CD4-positive, alpha-beta T cell (primary cell): ENCODE results near the gene INAVA. TPM values are rescaled to one million over a fixed set of nuclear protein-coding genes. Genes with fewer than 3 reads are reported as not detected.

Source experiments
- ATAC-seq: fragments of 200-7000 bp; cut with Tn5 transposase; one replicate; pipeline ENCODE4 v1.10.0; 2022; ENCODE audit warnings: mild to moderate bottlenecking; ENCODE audit not compliant: poor library complexity
- CTCF ChIA-PET: fragments of 350-600 bp; sonication (Branson Sonifier 250); formaldehyde crosslinking; loops from one replicate; lab custom pipeline; 2021; ENCODE audit warnings: antibody characterized with exemption, inconsistent platforms; lab: Charles Lee
- POLR2A ChIA-PET: fragments of 350-600 bp; sonication (Branson Sonifier 250); formaldehyde crosslinking; loops from one replicate; lab custom pipeline; 2021; ENCODE audit warnings: antibody characterized with exemption, inconsistent platforms; lab: Charles Lee
- DNase-seq, 14 experiments: peaks; one replicate each; pipeline ENCODE4 v3.0.0-alpha.2; 2013 to 2020; ENCODE audit warnings: mixed read lengths in 2 of 14
- H3K27ac ChIP-seq, 2 donors: one replicate each; pipeline versions ENCODE4 v1.5.1 to v1.7.0; 2013; ENCODE audit warnings: low read length in 2 of 2, low read depth in 1 of 2, mild to moderate bottlenecking in 1 of 2
- H3K27me3 ChIP-seq, 2 experiments: 1 replicate in 1 of 2; 2 replicates in 1 of 2; pipeline versions ENCODE4 v1.6.1 to v1.7.0; 2013; ENCODE audit warnings: low read length in 2 of 2, control low read depth in 1 of 2, mild to moderate bottlenecking in 1 of 2, moderate library complexity in 1 of 2; ENCODE audit not compliant: insufficient read depth in 2 of 2, control insufficient read depth in 1 of 2
- H3K36me3 ChIP-seq: one replicate; pipeline ENCODE4 v1.6.1; 2013; ENCODE audit warnings: low read length, control low read depth; ENCODE audit not compliant: insufficient read depth
- H3K4me1 ChIP-seq: one replicate; pipeline ENCODE4 v1.6.1; 2013; ENCODE audit warnings: low read length, control low read depth; ENCODE audit not compliant: insufficient read depth
- H3K4me3 ChIP-seq: one replicate; pipeline ENCODE4 v1.5.1; 2013; ENCODE audit warnings: mild to moderate bottlenecking, low read length, moderate library complexity
- H3K9me3 ChIP-seq, 2 experiments: 1 replicate in 1 of 2; 2 replicates in 1 of 2; pipeline versions ENCODE4 v1.6.1 to v1.7.0; 2013; ENCODE audit warnings: low read length in 2 of 2, mild to moderate bottlenecking in 2 of 2, control low read depth in 1 of 2, moderate library complexity in 1 of 2; ENCODE audit not compliant: control insufficient read depth in 1 of 2, insufficient read depth in 1 of 2
- H3K27ac Mint-ChIP-seq: one replicate; pipeline ENCODE4 v1.8.0; 2020; ENCODE audit warnings: mixed read lengths
- H3K27me3 Mint-ChIP-seq: one replicate; pipeline ENCODE4 v1.8.0; 2021; ENCODE audit warnings: mixed read lengths
- H3K36me3 Mint-ChIP-seq: one replicate; pipeline ENCODE4 v1.8.0; 2021; ENCODE audit warnings: low read depth, mixed read lengths
- H3K4me1 Mint-ChIP-seq: one replicate; pipeline ENCODE4 v1.8.0; 2021; ENCODE audit warnings: low read depth, mixed read lengths
- H3K4me3 Mint-ChIP-seq: one replicate; pipeline ENCODE4 v1.8.0; 2020; ENCODE audit warnings: mild to moderate bottlenecking, mixed read lengths
- H3K9me3 Mint-ChIP-seq: one replicate; pipeline ENCODE4 v1.8.0; 2020; ENCODE audit warnings: mixed read lengths
- intact Hi-C, 2 experiments: fragments of 100-400 bp; cut with DNase I in 1 of 2; cut with micrococcal nuclease in 1 of 2; formaldehyde crosslinking; loops; one replicate each; pipeline versions ENCODE4 v1.15.1 to v1.9.0; 2023 to 2025; cut with DNase I, micrococcal nuclease
- total RNA-seq, 174 experiments: library from RNA in 2 of 174; stranded (reverse) in 2 of 174; gene quantifications; one replicate each; pipeline ENCODE4 v1.2.3 and lab custom pipeline; 2021 to 2026
- TF ChIP-seq, protein P1 (sequence below): fragments of 200-600 bp; IDR thresholded peaks from one replicate; pipeline ENCODE4 v1.8.0; 2022; ENCODE audit warnings: antibody characterized with exemption, mild to moderate bottlenecking

INAVA gene
- total RNA-seq, 2 experiments from 2014 or later = 0.22 TPM; not detected in 1

GRCh38 chr1:200886594-200886993, 8.1 kb upstream of the INAVA start:
- POLR2A ChIA-PET = no interaction called here
- Mint-ChIP-seq H3K27me3 (peaks cover 3% of the 10 kb centered on the region), H3K9me3 (no peaks in the 10 kb centered on the region), H3K4me1 (peaks cover 50% of the 10 kb centered on the region), H3K36me3 (no peaks in the 10 kb centered on the region), H3K27ac (peak overlapping the region; percentile 72), H3K4me3 (no peak overlapping the region)
- H3K9me3 ChIP-seq = no peaks in the 10 kb centered on the region
- peaks cover 66% of the 10 kb centered on the region for H3K4me1 ChIP-seq
- ATAC-seq (no peak), DNase-seq (no peak)
- CTCF ChIA-PET = no interaction called here
- no peaks in the 10 kb centered on the region for H3K36me3 ChIP-seq
- H3K4me3 ChIP-seq = peak overlapping the region; percentile 52
- peak overlapping the region in 1 of 2 donors; percentile 20 for H3K27ac ChIP-seq
- TF ChIP-seq, protein P1, sequence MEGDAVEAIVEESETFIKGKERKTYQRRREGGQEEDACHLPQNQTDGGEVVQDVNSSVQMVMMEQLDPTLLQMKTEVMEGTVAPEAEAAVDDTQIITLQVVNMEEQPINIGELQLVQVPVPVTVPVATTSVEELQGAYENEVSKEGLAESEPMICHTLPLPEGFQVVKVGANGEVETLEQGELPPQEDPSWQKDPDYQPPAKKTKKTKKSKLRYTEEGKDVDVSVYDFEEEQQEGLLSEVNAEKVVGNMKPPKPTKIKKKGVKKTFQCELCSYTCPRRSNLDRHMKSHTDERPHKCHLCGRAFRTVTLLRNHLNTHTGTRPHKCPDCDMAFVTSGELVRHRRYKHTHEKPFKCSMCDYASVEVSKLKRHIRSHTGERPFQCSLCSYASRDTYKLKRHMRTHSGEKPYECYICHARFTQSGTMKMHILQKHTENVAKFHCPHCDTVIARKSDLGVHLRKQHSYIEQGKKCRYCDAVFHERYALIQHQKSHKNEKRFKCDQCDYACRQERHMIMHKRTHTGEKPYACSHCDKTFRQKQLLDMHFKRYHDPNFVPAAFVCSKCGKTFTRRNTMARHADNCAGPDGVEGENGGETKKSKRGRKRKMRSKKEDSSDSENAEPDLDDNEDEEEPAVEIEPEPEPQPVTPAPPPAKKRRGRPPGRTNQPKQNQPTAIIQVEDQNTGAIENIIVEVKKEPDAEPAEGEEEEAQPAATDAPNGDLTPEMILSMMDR = no peak
- intact Hi-C loops = no loop called here
- H3K27me3 ChIP-seq = peaks cover 4 to 6% of the 10 kb centered on the region in 2 experiments

- Mint-ChIP-seq H3K27me3 (peaks cover 7% of the 10 kb centered on the region), H3K9me3 (no peaks in the 10 kb centered on the region), H3K27ac (peak overlapping the region; percentile 72), H3K36me3 (no peaks in the 10 kb centered on the region), H3K4me1 (peaks cover 54% of the 10 kb centered on the region), H3K4me3 (peak overlapping the region; percentile 60)
- ATAC-seq (no peak), DNase-seq (no peak)
- Histone ChIP-seq H3K27me3 (peaks cover 4 to 10% of the 10 kb centered on the region in 2 experiments), H3K9me3 (no peaks in the 10 kb centered on the region), H3K4me3 (peak overlapping the region; percentile 52), H3K36me3 (no peaks in the 10 kb centered on the region), H3K4me1 (peaks cover 69% of the 10 kb centered on the region), H3K27ac (peak overlapping the region; percentile 11 to 20)
- CTCF ChIA-PET = no interaction called here
- TF ChIP-seq, protein P1 = no peak
- intact Hi-C loops = no loop called here
- POLR2A ChIA-PET = interaction anchor here (1.4 kb wide), 1 partner anchor 14 kb away, joined by 4 read pairs; the partner anchor contains the start of gene GPR25
Measured at GRCh38 chr1:200887036-200887435, 7.7 kb upstream of the INAVA start.

- Histone ChIP-seq H3K27ac (peak overlapping the region; percentile 22 to 56), H3K36me3 (no peaks in the 10 kb centered on the region), H3K9me3 (no peaks in the 10 kb centered on the region), H3K27me3 (peaks cover 4 to 17% of the 10 kb centered on the region in 2 experiments), H3K4me3 (peak overlapping the region; percentile 52), H3K4me1 (peaks cover 71% of the 10 kb centered on the region)
- peaks cover 57% of the 10 kb centered on the region for H3K4me1 Mint-ChIP-seq
- no peaks in the 10 kb centered on the region for H3K9me3 Mint-ChIP-seq
- peak; percentile 45 for ATAC-seq
- H3K36me3 Mint-ChIP-seq = no peaks in the 10 kb centered on the region
- ChIA-PET POLR2A (interaction anchor here (0.7 to 2.0 kb wide), 8 partner anchors 9 to 133 kb away, joined by 3 to 8 read pairs (median 6); partner anchors contain the start of gene GPR25), CTCF (interaction anchor here (0.9 to 2.2 kb wide), 2 partner anchors 10 to 92 kb away, joined by 3 to 4 read pairs; no protein-coding TSS in a partner anchor)
- no peak for DNase-seq
- intact Hi-C loops = no loop called here
- peak overlapping the region; percentile 73 for H3K4me3 Mint-ChIP-seq
- TF ChIP-seq, protein P1 = no peak
- peak overlapping the region; percentile 82 for H3K27ac Mint-ChIP-seq
- peaks cover 16% of the 10 kb centered on the region for H3K27me3 Mint-ChIP-seq
Measured at GRCh38 chr1:200887772-200888348, 6.8 kb upstream of the INAVA start.
